OCI-LY7 (cell line): ENCODE measurements around the gene FBLN2. TPM values are rescaled to one million over a fixed set of nuclear protein-coding genes. Genes with fewer than 3 reads are reported as not detected.

Source experiments
- BruUV-seq: library from RNA; stranded (reverse); fragments of 400-500 nt; replicated peaks from 2 replicates; lab custom pipeline; 2021; lab: Mats Ljungman, UMichigan
- CTCF ChIA-PET: fragments of 300-600 bp; sonication (Branson Sonifier 250); formaldehyde crosslinking; loops from one replicate; lab custom pipeline; 2022; ENCODE audit warnings: antibody characterized with exemption; ENCODE audit not compliant: unreplicated experiment; lab: Charles Lee
- POLR2A ChIA-PET: fragments of 300-600 bp; sonication (Branson Sonifier 250); formaldehyde crosslinking; loops from one replicate; lab custom pipeline; 2022; ENCODE audit warnings: antibody characterized with exemption; lab: Charles Lee
- DNase-seq: peaks from one replicate; pipeline ENCODE4 v3.0.0-alpha.2; 2015; ENCODE audit warnings: low spot score
- H2AFZ ChIP-seq: fragments of 200-600 bp; sonication (generic), shearing (Covaris generic); 2 replicates; pipeline ENCODE4 v1.6.1; 2014; ENCODE audit warnings: mild to moderate bottlenecking, antibody characterized with exemption, low read length, moderate library complexity
- H3K27ac ChIP-seq: fragments of 200-600 bp; sonication (generic); 2 replicates; pipeline ENCODE4 v1.5.1; 2014; ENCODE audit warnings: mixed run types, low read depth, mild to moderate bottlenecking, moderate library complexity, low read length, inconsistent platforms; ENCODE audit not compliant: poor library complexity, severe bottlenecking
- H3K36me3 ChIP-seq: fragments of 200-600 bp; sonication (generic); 2 replicates; pipeline ENCODE4 v1.6.1; 2014; ENCODE audit warnings: mild to moderate bottlenecking, antibody characterized with exemption, low read length, moderate library complexity, mixed read lengths; ENCODE audit not compliant: insufficient read depth
- H3K4me1 ChIP-seq: fragments of 200-600 bp; sonication (generic); 2 replicates; pipeline ENCODE4 v1.5.1; 2014; ENCODE audit warnings: mild to moderate bottlenecking, low read length; ENCODE audit not compliant: insufficient read depth, poor library complexity, severe bottlenecking
- H3K4me2 ChIP-seq: fragments of 200-600 bp; sonication (generic); 2 replicates; pipeline ENCODE4 v1.6.1; 2014; ENCODE audit warnings: mild to moderate bottlenecking, low read length
- H3K4me3 ChIP-seq: fragments of 200-600 bp; sonication (generic); 2 replicates; pipeline ENCODE4 v1.5.1; 2014; ENCODE audit warnings: mild to moderate bottlenecking, low read depth, low read length; ENCODE audit not compliant: poor library complexity, severe bottlenecking
- H3K79me2 ChIP-seq: fragments of 200-600 bp; sonication (generic); 2 replicates; pipeline ENCODE4 v1.6.1; 2016; ENCODE audit warnings: low read depth, mild to moderate bottlenecking, low read length, moderate library complexity, mixed read lengths; ENCODE audit not compliant: insufficient read depth
- H3K9me2 ChIP-seq: fragments of 200-600 bp; sonication (generic); 2 replicates; pipeline ENCODE4 v1.6.1; 2016; ENCODE audit warnings: mild to moderate bottlenecking, low read length, mixed read lengths; ENCODE audit not compliant: insufficient read depth
- H3K9me3 ChIP-seq: fragments of 200-600 bp; sonication (generic); 2 replicates; pipeline ENCODE4 v1.6.1; 2014; ENCODE audit warnings: mild to moderate bottlenecking, mixed run types, low read length, mixed read lengths
- H4K20me1 ChIP-seq: fragments of 200-600 bp; sonication (generic); 2 replicates; pipeline ENCODE4 v1.6.1; 2014; ENCODE audit warnings: mild to moderate bottlenecking, antibody characterized with exemption, low read length, moderate library complexity, mixed read lengths; ENCODE audit not compliant: insufficient read depth
- EZH2phosphoT487 ChIP-seq: fragments of 200-600 bp; sonication (generic); IDR thresholded peaks from 2 replicates; pipeline ENCODE4 v1.6.1; 2018; ENCODE audit warnings: low read depth, borderline replicate concordance, mild to moderate bottlenecking, mixed run types, antibody characterized with exemption, low read length, moderate library complexity, mixed read lengths
- intact Hi-C: fragments of 100-400 bp; cut with micrococcal nuclease; formaldehyde crosslinking; loops from one replicate; pipeline ENCODE4 v1.10.0; 2022; ENCODE audit not compliant: unreplicated experiment
- total RNA-seq, 2 experiments: library from RNA; depleted of rRNA in 1 of 2; stranded (reverse); fragments of >200 nt in 1 of 2; shearing (Covaris generic) in 1 of 2; gene quantifications; 2 replicates each; pipeline ENCODE4 v1.2.3, GENCODE V29; 2014 to 2022
- TF ChIP-seq, protein P1 (sequence below): fragments of 200-600 bp; sonication (generic); conservative IDR thresholded peaks from 2 replicates; pipeline ENCODE4 v1.5.1; 2014; ENCODE audit warnings: mild to moderate bottlenecking, antibody characterized with exemption, low read length, moderate library complexity, mixed read lengths

FBLN2 gene
- total RNA-seq, 2 experiments from 2014 or later: not detected

DNA sequence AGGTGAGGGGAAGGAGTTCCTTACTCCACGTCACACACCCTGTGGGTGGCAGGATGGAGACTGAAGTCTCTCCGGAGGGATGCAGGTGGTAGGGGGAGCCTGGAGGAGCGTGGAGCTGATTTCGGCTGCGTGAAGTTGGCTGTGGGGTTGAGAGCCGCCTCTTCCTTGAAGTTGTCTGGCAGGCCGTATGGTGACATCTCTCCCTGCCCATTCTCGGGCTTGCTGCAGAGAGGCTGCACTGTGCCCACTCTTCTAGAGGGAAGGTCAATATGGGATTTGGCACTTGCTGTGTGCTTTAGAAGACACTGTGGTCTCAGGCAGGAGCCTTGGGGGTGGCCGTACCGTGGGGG, 13.4 kb upstream of the FBLN2 start:
- Histone ChIP-seq H3K9me3 (no peaks in the 10 kb centered on the region), H2AFZ (no peak overlapping the region), H3K4me1 (no peaks in the 10 kb centered on the region), H3K79me2 (no peaks in the 10 kb centered on the region), H3K9me2 (no peaks in the 10 kb centered on the region), H4K20me1 (no peaks in the 10 kb centered on the region), H3K4me2 (no peak overlapping the region), H3K36me3 (no peaks in the 10 kb centered on the region), H3K27ac (no peak overlapping the region), H3K4me3 (no peak overlapping the region)
- ChIA-PET CTCF (no interaction called here), POLR2A (no interaction called here)
- no peak for TF ChIP-seq EZH2phosphoT487
- TF ChIP-seq, protein P1, sequence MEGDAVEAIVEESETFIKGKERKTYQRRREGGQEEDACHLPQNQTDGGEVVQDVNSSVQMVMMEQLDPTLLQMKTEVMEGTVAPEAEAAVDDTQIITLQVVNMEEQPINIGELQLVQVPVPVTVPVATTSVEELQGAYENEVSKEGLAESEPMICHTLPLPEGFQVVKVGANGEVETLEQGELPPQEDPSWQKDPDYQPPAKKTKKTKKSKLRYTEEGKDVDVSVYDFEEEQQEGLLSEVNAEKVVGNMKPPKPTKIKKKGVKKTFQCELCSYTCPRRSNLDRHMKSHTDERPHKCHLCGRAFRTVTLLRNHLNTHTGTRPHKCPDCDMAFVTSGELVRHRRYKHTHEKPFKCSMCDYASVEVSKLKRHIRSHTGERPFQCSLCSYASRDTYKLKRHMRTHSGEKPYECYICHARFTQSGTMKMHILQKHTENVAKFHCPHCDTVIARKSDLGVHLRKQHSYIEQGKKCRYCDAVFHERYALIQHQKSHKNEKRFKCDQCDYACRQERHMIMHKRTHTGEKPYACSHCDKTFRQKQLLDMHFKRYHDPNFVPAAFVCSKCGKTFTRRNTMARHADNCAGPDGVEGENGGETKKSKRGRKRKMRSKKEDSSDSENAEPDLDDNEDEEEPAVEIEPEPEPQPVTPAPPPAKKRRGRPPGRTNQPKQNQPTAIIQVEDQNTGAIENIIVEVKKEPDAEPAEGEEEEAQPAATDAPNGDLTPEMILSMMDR: no peak
- no TSS peak for BruUV-seq
- intact Hi-C loops: no loop called here
- no peak for DNase-seq

GRCh38 chr3:13535905-13536304, 13.0 kb upstream of the FBLN2 start:
- POLR2A ChIA-PET: no interaction called here
- Histone ChIP-seq H3K9me2 (no peaks in the 10 kb centered on the region), H3K9me3 (no peaks in the 10 kb centered on the region), H3K4me1 (no peaks in the 10 kb centered on the region), H3K27ac (no peak overlapping the region), H4K20me1 (no peaks in the 10 kb centered on the region), H2AFZ (no peak overlapping the region), H3K4me3 (no peak overlapping the region), H3K36me3 (no peaks in the 10 kb centered on the region), H3K79me2 (no peaks in the 10 kb centered on the region), H3K4me2 (no peak overlapping the region)
- BruUV-seq: no TSS peak
- TF ChIP-seq, protein P1: no peak
- CTCF ChIA-PET: no interaction called here
- intact Hi-C loops: no loop called here
- no peak for DNase-seq

- H3K27ac ChIP-seq: no peak overlapping the region
- H3K9me2 ChIP-seq: no peaks in the 10 kb centered on the region
- no peak for TF ChIP-seq EZH2phosphoT487
- TF ChIP-seq, protein P1: no peak
- no peak for DNase-seq
- no TSS peak for BruUV-seq
- no peaks in the 10 kb centered on the region for H3K4me1 ChIP-seq
- ChIA-PET POLR2A (no interaction called here), CTCF (no interaction called here)
- no peaks in the 10 kb centered on the region for H3K36me3 ChIP-seq
- H3K9me3 ChIP-seq: no peaks in the 10 kb centered on the region
- H2AFZ ChIP-seq: no peak overlapping the region
- H3K4me2 ChIP-seq: no peak overlapping the region
- H4K20me1 ChIP-seq: no peaks in the 10 kb centered on the region
- no peak overlapping the region for H3K4me3 ChIP-seq
- H3K79me2 ChIP-seq: no peaks in the 10 kb centered on the region
- intact Hi-C loops: no loop called here
Measured at GRCh38 chr3:13536432-13536831, 12.5 kb upstream of the FBLN2 start.
